Natural killer cell treated with Interleukin-12 subunit alpha and Interleukin-12 subunit beta and Interleukin-15 and Interleukin-18, amount 100 ng/mL, for 72 hours (primary cell): ENCODE data around the gene MMP20. TPM values are rescaled to one million over a fixed set of nuclear protein-coding genes. Genes with fewer than 3 reads are reported as not detected.

Source experiments
- ATAC-seq, 2 donors: fragments of 150-1000 bp; cut with Tn5 transposase in 1 of 2; sonication (Bioruptor Pico), chemical (Tn5 transposase) in 1 of 2; 2 replicates each; pipeline ENCODE4 v1.10.0; 2021
- DNase-seq: peaks from one replicate; pipeline ENCODE4 v3.0.0; 2022; ENCODE audit warnings: low spot score
- H3K27ac Mint-ChIP-seq, 2 donors: 1 replicate in 1 of 2; 2 replicates in 1 of 2; pipeline ENCODE4 v1.8.0; 2022; ENCODE audit warnings: mixed read lengths in 2 of 2, mild to moderate bottlenecking in 1 of 2, moderate library complexity in 1 of 2
- H3K27me3 Mint-ChIP-seq, 2 donors: 1 replicate in 1 of 2; 2 replicates in 1 of 2; pipeline ENCODE4 v1.8.0; 2022; ENCODE audit warnings: mixed read lengths in 2 of 2
- H3K36me3 Mint-ChIP-seq: one replicate; pipeline ENCODE4 v1.8.0; 2022; ENCODE audit warnings: mixed read lengths
- H3K4me1 Mint-ChIP-seq, 2 donors: 1 replicate in 1 of 2; 2 replicates in 1 of 2; pipeline ENCODE4 v1.8.0; 2022; ENCODE audit warnings: low read depth in 2 of 2, mixed read lengths in 2 of 2, mild to moderate bottlenecking in 1 of 2
- H3K4me3 Mint-ChIP-seq: one replicate; pipeline ENCODE4 v1.8.0; 2022; ENCODE audit warnings: mixed read lengths
- H3K9me3 Mint-ChIP-seq: 2 replicates; pipeline ENCODE4 v1.8.0; 2022; ENCODE audit warnings: mixed read lengths
- total RNA-seq, 2 donors: library from RNA; stranded (reverse); gene quantifications; one replicate each; pipeline ENCODE4 v1.2.3, GENCODE V29; 2022

The MMP20 gene
- total RNA-seq, 2 donors from 2014 or later = not detected

DNA sequence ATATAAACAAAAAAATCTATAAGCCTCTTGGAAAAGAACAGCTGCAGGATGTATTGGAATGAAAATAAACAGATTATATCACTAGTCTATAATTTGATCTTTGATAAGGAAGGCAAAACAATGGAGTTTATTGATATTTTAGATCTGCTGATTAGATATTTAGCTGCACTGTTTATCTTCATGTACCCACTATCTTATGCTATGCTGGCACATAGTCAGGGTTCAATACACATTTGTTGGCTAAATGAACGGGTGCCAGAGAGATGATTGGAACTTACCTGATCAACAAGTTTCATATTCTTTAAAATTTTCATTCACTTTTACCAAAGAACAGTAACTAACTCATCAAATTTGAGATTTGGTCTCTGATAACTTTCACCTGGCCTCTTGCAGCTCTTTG, 26.9 kb downstream of the MMP20 start:
- Mint-ChIP-seq H3K4me1 (peaks cover 9 to 22% of the 10 kb centered on the region in 2 donors), H3K36me3 (no peaks in the 10 kb centered on the region), H3K4me3 (no peak overlapping the region), H3K27me3 (peaks cover 0 to 3% of the 10 kb centered on the region in 2 donors), H3K9me3 (no peaks in the 10 kb centered on the region), H3K27ac (peak overlapping the region in 1 of 2 donors; percentile 84)
- DNase-seq (no peak), ATAC-seq (no peak)

DNA sequence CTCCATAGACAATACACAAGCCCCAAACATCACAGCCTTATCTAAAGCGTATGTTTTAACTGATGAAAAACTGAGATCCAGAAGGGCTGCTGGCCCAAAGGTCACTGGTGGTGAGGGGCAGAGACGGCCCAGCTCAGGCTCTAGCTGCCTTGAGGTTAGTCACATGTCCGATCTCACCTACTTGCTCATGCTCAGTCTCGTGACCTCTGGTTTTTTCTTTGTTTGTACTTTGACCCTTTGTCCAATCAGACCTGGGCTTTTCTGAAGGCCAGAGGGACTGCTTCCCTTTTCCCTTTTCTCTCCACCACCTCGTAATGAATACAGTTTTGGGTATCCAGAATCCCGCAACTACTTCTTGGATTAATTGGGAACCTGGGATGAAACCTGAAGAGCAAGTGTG, 28.6 kb downstream of the MMP20 start:
- H3K9me3 Mint-ChIP-seq = no peaks in the 10 kb centered on the region
- H3K27me3 Mint-ChIP-seq = peaks cover 0 to 3% of the 10 kb centered on the region in 2 donors
- no peak overlapping the region for H3K27ac Mint-ChIP-seq
- no peak for ATAC-seq
- H3K4me3 Mint-ChIP-seq = no peak overlapping the region
- no peaks in the 10 kb centered on the region for H3K36me3 Mint-ChIP-seq
- H3K4me1 Mint-ChIP-seq = peaks cover 9 to 22% of the 10 kb centered on the region in 2 donors
- DNase-seq = no peak

DNA sequence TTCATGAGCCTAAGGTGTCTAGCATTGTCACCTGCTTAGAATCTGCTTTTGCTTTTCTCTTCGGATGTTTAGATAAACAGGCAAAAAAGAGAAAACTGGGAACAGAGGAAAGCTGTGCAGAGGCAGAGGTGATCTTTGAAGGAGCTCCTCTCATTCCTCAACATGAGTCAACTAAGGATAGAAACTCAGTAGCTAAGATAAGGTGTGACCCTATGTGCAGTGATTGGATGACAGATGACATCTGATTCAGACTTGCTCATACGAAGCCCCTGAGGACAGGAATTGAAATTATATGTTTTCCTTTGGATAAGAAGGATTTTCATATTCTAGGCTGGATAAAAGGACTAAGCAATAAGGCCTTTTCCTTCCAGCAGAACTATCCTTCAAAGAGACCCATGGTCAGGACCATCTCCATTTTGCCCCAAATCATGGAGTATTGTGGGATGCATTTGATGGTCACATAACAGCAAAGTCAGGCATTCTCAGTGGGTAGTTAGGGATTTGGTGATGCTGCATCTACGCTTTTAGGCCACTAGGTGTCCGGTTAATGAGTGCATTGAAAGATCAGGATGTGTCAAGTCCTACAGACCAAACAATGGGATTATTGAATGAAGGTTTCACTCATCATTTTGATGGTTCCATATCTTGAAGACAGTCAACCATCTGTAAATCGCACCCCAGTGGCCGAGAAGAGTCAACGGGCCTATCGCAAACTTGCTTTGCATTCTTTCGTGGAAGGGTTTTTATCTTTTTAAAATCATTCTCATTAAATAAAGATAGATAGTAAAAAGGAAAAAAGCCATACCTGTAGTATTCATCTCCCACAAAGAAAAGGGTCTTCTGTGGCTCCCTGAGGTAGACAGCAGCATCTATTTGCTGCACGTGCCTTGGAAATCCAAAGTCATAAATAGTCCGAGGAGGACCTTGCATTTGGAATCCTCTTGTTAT, 32.2 kb downstream of the MMP20 start:
- Mint-ChIP-seq H3K4me3 (no peak overlapping the region), H3K9me3 (no peaks in the 10 kb centered on the region), H3K27ac (no peak overlapping the region), H3K36me3 (peaks cover 7% of the 10 kb centered on the region), H3K27me3 (no peaks in the 10 kb centered on the region), H3K4me1 (peaks cover 10 to 16% of the 10 kb centered on the region in 2 donors)
- no peak for ATAC-seq
- no peak for DNase-seq

DNA sequence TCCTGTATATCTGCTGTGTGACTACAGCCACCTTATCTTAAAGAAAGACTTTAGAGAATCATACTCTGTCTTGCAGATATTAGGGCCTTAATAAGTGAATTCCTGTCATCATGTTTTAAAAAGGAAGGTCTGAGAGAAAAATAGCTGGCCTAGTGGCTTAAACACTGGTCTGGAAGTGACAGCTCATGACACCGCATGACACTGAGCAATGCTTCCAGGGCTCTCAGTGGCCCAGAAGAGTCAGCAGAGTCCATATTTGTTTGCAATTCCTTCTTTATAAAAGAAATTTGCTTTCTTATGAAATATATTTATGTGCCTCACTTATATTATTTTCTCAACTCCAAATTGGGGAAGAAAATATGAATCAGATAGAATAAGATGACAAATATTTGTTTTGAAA, 33.0 kb downstream of the MMP20 start:
- DNase-seq (no peak), ATAC-seq (no peak)
- H3K27ac Mint-ChIP-seq = no peak overlapping the region
- no peaks in the 10 kb centered on the region for H3K9me3 Mint-ChIP-seq
- H3K4me3 Mint-ChIP-seq = no peak overlapping the region
- peaks cover 0 to under 1% of the 10 kb centered on the region in 2 donors for H3K27me3 Mint-ChIP-seq
- peaks cover 10 to 16% of the 10 kb centered on the region in 2 donors for H3K4me1 Mint-ChIP-seq
- H3K36me3 Mint-ChIP-seq = peaks cover 10% of the 10 kb centered on the region

DNA sequence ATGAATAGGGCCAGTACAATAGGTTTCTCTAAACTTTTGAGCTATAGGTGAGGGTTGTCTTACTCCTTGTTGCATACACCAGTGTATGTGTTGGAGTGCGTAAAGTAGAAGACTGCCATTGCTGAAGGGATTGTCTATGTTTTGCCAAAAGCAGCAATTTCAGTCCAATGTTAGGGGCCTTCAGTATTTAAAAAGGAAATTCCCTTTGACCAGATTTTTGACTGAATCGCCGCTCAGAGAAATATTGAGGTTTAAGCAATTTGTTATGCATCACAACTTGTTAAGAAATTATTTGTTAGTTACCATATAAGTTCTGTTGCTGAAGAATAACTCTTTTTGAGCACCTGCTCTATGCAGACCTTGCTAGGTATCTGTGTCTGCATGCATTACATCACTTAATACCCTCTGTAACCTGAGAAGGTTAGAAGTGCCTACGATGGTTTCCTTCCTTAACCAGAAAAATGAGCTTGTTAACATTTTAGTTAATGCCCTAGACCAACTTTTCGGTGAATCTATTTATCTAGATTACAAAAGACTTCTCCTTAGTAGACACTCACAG, 33.9 kb downstream of the MMP20 start:
- Mint-ChIP-seq H3K27me3 (peaks cover 0 to 2% of the 10 kb centered on the region in 2 donors), H3K9me3 (no peaks in the 10 kb centered on the region), H3K4me3 (no peak overlapping the region), H3K36me3 (peaks cover 13% of the 10 kb centered on the region), H3K4me1 (peaks cover 10 to 16% of the 10 kb centered on the region in 2 donors), H3K27ac (no peak overlapping the region)
- DNase-seq = no peak
- no peak for ATAC-seq

DNA sequence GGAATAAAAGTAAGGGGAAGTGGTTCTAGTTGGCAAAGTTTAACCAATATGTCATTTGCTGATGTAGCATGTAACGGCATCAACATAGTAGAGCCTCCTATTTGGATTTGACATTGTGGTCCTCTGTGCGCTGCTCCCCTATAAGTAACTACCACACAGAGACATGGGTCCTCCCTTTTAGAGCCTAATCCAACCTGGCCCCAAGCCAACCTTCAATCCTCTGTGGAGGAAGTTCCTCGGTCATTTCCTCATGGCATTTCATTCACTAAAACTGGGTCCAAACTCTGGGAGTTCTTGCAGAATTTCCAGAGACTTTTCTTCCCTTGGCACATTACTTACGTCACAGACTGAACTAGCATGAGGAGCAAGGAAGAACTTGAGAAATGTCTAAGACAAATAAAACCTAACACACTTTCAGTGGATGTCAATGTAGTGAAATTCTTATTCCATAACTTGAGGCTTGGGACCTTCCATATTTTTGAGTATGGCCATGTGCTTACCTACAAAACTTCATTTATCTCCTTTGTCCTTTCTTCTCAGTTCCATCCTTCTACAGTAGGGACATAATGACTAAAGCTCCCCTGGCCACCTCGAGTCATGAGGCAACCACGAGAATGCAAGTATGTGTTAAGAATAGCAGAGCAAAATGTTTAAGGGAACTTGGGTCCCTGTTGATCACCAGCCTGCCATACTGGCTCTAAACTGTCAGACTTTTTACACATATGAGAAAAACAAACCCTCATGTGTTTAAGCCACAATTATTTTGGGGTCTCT, 34.7 kb downstream of the MMP20 start:
- Mint-ChIP-seq H3K27me3 (peaks cover 0 to 2% of the 10 kb centered on the region in 2 donors), H3K27ac (peak overlapping the region in 1 of 2 donors; percentile 75), H3K4me1 (peaks cover 10 to 16% of the 10 kb centered on the region in 2 donors), H3K9me3 (no peaks in the 10 kb centered on the region), H3K4me3 (no peak overlapping the region), H3K36me3 (peaks cover 13% of the 10 kb centered on the region)
- DNase-seq = no peak
- no peak for ATAC-seq

DNA sequence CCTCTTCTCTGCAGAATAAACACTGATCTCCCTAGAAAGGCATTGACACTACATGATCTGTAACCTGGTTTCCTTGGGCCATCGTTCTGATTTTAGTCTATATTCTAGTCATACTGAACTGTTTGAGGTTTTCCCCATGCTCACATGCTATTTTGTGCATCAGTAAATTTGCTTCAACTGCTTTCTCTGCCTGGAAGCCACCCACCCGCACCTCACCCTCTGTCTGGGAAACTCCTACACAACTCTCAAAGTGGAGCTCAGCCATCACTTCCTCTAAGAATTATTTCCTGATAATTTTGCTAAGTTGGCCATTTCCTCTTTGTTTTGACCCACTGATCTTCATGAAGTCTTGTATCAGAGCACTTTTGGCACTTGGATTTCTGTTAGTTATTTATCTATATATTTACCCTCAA, 36.1 kb downstream of the MMP20 start:
- DNase-seq (no peak), ATAC-seq (peak; percentile 77 to 84)
- Mint-ChIP-seq H3K36me3 (peaks cover 13% of the 10 kb centered on the region), H3K27me3 (peaks cover 0 to 2% of the 10 kb centered on the region in 2 donors), H3K27ac (peak overlapping the region; percentile 67 to 75), H3K4me3 (peak overlapping the region; percentile 14), H3K9me3 (no peaks in the 10 kb centered on the region), H3K4me1 (peaks cover 10 to 16% of the 10 kb centered on the region in 2 donors)

DNA sequence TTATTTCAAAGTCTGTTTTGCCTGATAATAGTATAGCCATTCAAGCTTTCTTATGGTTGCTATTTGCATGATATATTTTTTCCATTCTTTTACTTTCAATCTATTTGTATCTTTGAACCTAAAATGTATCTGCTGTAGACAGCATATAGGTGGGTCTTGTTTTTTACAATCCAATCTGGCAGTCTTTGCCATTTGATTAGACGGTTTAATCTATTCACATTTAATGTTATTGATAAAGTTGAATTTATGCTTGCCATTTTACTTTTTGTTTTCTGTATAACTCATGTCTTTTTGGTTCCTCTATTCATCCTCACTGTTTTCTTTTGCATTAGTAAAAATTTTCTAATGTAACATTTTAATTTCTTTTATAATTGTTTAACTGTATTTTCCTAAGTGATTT, 37.4 kb downstream of the MMP20 start:
- Mint-ChIP-seq H3K27ac (no peak overlapping the region), H3K4me3 (no peak overlapping the region), H3K36me3 (peaks cover 13% of the 10 kb centered on the region), H3K4me1 (peaks cover 10 to 23% of the 10 kb centered on the region in 2 donors), H3K9me3 (no peaks in the 10 kb centered on the region), H3K27me3 (peaks cover 0 to 2% of the 10 kb centered on the region in 2 donors)
- no peak for ATAC-seq
- no peak for DNase-seq

DNA sequence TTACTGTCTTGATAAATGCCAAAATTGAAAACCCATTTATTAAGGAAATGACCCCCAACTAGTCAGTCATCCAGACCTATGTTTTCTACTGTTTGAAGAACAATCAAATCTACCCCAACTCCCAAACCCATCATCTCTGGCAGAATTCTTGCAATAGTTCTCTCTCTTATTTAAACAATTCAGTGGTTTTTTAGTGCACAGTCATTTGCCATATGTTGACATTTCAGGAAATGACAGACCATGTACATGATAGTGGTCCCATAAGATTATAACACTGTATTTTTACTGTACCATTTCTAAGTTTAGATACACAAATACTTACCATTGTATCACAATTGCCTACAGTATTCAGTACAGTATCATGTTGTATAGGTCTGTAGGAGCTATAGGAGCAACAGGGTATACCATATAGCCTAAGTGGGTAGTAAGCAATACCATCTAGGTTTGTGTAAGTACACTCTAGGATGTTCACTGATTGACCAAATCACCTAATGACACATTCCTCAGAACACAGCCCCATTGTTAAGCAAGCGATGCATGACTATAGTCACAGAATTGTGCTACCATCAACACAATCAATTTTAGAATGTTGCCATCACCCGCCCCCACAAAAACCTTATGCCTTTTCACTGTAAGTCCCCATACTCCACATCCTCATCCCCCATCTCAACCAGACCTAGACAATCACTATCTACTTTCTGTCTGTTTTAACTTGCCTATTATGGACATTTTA, 41.8 kb downstream of the MMP20 start:
- DNase-seq (no peak), ATAC-seq (peak; percentile 15 to 53)
- Mint-ChIP-seq H3K4me3 (no peak overlapping the region), H3K27me3 (peaks cover 0 to 2% of the 10 kb centered on the region in 2 donors), H3K27ac (no peak overlapping the region), H3K4me1 (peaks cover 0 to 11% of the 10 kb centered on the region in 2 donors), H3K9me3 (no peaks in the 10 kb centered on the region), H3K36me3 (peaks cover 6% of the 10 kb centered on the region)

DNA sequence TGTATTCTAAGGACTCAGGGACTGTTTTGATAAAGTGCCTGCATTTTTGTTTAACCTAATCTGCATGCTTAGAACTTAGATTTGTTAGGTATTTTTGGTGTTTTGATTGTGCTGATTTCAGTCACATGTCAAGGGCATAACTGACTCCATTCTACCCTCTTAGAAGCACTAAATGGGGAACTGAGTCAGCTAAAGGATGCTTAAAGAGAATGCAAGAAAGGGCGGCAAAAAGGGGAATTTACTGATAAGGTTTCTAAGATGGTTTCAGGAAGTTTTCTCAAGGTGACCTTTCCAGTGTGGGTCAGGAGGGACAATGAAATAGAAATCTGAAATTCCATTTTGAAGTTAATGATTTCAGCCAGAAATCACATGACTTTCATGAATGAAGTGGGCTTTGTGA, 43.0 kb downstream of the MMP20 start:
- no peak overlapping the region for H3K4me3 Mint-ChIP-seq
- H3K36me3 Mint-ChIP-seq = peaks cover 3% of the 10 kb centered on the region
- ATAC-seq = no peak
- peaks cover 7 to 18% of the 10 kb centered on the region in 2 donors for H3K4me1 Mint-ChIP-seq
- H3K27ac Mint-ChIP-seq = no peak overlapping the region
- peaks cover 0 to 2% of the 10 kb centered on the region in 2 donors for H3K27me3 Mint-ChIP-seq
- H3K9me3 Mint-ChIP-seq = no peaks in the 10 kb centered on the region
- DNase-seq = no peak

DNA sequence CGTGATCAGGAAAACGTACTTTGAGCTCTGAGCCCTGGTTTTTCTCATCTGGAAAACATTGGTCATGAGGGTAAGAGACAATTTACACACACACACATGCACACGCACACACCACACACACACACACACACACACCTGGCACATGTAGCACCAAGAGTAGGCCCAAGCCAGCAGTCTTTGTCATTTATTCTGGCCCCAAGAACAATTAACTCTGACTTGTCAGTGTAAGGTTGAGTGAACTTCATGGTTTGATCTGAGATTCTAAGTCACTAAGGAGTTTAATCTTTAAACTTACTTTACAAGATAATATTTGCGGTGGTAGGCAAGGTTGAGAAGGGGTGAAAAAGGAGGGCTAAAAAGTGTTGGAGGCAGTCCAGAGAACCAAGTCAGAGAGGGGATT, 44.1 kb downstream of the MMP20 start:
- no peak overlapping the region for H3K4me3 Mint-ChIP-seq
- no peak for ATAC-seq
- no peak for DNase-seq
- H3K9me3 Mint-ChIP-seq = no peaks in the 10 kb centered on the region
- no peaks in the 10 kb centered on the region for H3K36me3 Mint-ChIP-seq
- peaks cover 15 to 25% of the 10 kb centered on the region in 2 donors for H3K4me1 Mint-ChIP-seq
- H3K27ac Mint-ChIP-seq = no peak overlapping the region
- no peaks in the 10 kb centered on the region for H3K27me3 Mint-ChIP-seq

DNA sequence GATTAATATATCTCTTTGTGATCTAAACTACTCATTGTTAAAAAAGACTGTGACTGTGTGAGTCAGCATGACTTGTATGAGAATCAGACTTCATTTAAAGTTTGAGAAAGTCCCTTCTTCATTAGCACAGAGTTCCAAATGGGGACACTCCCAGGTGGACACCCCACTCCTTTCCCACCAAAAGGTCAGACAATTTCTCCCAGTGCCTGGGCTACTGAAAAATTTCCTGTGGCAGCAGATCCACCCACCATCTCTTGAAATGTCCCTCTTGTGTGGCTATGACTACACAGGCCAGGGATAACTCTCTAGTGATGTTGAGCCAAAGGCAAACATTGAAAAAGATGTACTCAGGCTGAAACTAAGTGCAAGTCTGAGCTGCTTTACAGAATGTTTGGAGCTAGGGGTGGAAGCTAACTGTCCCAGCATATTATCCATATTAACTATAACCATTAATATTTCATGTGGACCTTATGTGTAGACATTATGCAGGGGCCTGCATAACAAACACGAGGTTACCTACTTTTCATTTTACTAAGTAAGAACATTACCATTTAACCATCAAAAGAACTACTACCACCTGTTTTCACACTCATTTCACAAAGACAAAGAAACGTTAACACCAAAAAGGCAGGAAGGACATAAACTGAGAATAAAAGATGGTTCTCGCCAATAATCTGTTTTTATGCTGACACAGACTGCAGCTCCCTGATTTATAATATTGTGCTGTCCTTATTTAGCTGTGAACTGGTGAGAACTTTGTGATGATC, 44.8 kb downstream of the MMP20 start:
- no peak overlapping the region for H3K4me3 Mint-ChIP-seq
- DNase-seq (no peak), ATAC-seq (peak in 1 of 2 donors; percentile 64)
- no peaks in the 10 kb centered on the region for H3K27me3 Mint-ChIP-seq
- H3K27ac Mint-ChIP-seq = peak overlapping the region in 1 of 2 donors; percentile 55
- H3K36me3 Mint-ChIP-seq = no peaks in the 10 kb centered on the region
- H3K9me3 Mint-ChIP-seq = no peaks in the 10 kb centered on the region
- H3K4me1 Mint-ChIP-seq = peaks cover 20 to 25% of the 10 kb centered on the region in 2 donors
